Upper lobe of left lung (tissue), 4 donors: ENCODE measurements around the gene SIGLEC1.

Experiments used
- EP300 ChIP-seq, 4 donors: sonication (generic); formaldehyde crosslinking; IDR thresholded peaks; one replicate each; pipeline ENCODE4 v1.5.1; 2017; ENCODE audit warnings: antibody characterized with exemption in 4 of 4, control low read depth in 2 of 4
- POLR2AphosphoS5 ChIP-seq, 2 donors: sonication (generic); formaldehyde crosslinking; IDR thresholded peaks; one replicate each; pipeline ENCODE4 v1.5.1; 2017; ENCODE audit warnings: antibody characterized with exemption in 2 of 2
- TF ChIP-seq, protein P1 (sequence below), 6 experiments: fragments of 450-650 bp in 4 of 6; fragments of 200-600 bp in 2 of 6; sonication (generic) in 2 of 6; IDR thresholded peaks; one replicate each; pipeline ENCODE4 v1.5.1; 2016 to 2019; ENCODE audit warnings: antibody characterized with exemption in 6 of 6

- TF ChIP-seq, protein P1, sequence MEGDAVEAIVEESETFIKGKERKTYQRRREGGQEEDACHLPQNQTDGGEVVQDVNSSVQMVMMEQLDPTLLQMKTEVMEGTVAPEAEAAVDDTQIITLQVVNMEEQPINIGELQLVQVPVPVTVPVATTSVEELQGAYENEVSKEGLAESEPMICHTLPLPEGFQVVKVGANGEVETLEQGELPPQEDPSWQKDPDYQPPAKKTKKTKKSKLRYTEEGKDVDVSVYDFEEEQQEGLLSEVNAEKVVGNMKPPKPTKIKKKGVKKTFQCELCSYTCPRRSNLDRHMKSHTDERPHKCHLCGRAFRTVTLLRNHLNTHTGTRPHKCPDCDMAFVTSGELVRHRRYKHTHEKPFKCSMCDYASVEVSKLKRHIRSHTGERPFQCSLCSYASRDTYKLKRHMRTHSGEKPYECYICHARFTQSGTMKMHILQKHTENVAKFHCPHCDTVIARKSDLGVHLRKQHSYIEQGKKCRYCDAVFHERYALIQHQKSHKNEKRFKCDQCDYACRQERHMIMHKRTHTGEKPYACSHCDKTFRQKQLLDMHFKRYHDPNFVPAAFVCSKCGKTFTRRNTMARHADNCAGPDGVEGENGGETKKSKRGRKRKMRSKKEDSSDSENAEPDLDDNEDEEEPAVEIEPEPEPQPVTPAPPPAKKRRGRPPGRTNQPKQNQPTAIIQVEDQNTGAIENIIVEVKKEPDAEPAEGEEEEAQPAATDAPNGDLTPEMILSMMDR (IDR thresholded peaks at IDR 0.05), result no peak
- TF ChIP-seq POLR2AphosphoS5 (IDR thresholded peaks at IDR 0.05) (no peak), EP300 (IDR thresholded peaks at IDR 0.05) (no peak)
Observed at GRCh38 chr20:3701061-3701998, 11.1 kb downstream of the SIGLEC1 start.
